Measurements from ENCODE around the gene LHX4.
A peak's percentile ranks its signal among the peaks of the same experiment; 100 is the strongest.

LHX4 gene

DNA sequence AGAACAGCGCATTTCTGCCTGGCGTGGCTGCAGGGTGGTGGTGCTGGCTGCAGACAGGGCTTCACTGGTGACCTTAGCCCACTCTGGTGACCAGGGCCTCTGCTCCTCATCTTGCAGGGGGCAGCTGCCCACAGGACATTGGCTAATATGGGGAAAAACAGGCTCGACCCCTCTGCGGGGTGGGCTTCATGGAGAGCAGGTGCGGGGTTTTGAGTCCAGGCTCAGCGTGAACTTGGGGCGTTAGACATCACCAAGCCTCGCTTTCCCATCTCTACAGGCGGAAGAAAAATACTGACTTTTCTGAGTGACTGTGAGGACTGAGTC lies 24.4 kb downstream of the LHX4 start:
- intact Hi-C loops (cut with DNase I; ENCODE audit: low total_unique reads), result loop anchor here (5.0 kb wide), 1 partner anchor 228 kb away; no protein-coding TSS in a partner anchor
- no peaks in the 10 kb centered on the region for H3K9me3 ChIP-seq
- TF ChIP-seq, protein P1, sequence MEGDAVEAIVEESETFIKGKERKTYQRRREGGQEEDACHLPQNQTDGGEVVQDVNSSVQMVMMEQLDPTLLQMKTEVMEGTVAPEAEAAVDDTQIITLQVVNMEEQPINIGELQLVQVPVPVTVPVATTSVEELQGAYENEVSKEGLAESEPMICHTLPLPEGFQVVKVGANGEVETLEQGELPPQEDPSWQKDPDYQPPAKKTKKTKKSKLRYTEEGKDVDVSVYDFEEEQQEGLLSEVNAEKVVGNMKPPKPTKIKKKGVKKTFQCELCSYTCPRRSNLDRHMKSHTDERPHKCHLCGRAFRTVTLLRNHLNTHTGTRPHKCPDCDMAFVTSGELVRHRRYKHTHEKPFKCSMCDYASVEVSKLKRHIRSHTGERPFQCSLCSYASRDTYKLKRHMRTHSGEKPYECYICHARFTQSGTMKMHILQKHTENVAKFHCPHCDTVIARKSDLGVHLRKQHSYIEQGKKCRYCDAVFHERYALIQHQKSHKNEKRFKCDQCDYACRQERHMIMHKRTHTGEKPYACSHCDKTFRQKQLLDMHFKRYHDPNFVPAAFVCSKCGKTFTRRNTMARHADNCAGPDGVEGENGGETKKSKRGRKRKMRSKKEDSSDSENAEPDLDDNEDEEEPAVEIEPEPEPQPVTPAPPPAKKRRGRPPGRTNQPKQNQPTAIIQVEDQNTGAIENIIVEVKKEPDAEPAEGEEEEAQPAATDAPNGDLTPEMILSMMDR (IDR thresholded peaks at IDR 0.05), result no peak
- H3K36me3 ChIP-seq, result no peaks in the 10 kb centered on the region
- H3K27me3 ChIP-seq, result peaks cover 0 to 77% of the 10 kb centered on the region in 2 donors
- H3K4me3 ChIP-seq, result no peak overlapping the region
- H3K27ac ChIP-seq, result no peak overlapping the region
- no peaks in the 10 kb centered on the region for H3K4me1 ChIP-seq
- DNase-seq, result peak in 1 of 2 donors; percentile 44

DNA sequence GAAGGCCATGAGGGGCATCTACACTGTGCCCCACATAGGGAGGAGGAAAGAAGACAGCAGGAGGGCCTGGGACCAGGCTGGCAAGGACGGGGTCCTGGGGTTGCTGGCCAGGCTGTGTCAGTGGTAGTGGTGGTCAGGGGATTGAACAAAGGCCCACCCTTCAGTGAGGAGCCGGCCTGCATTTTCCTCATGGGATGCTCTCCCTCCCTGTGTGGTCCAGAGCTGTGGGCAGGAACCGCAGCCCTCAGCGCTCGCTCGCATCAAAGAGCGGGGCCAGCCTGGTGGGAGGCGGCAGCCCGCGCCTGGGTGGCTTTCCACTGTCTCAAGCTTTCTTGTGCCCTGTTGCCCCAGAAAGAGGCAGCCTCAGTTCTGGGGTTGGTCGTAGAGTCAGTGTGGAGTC lies 24.8 kb downstream of the LHX4 start:
- TF ChIP-seq, protein P1 (IDR thresholded peaks at IDR 0.05), result no peak
- intact Hi-C loops (cut with DNase I; ENCODE audit: low total_unique reads), result loop anchor here (5.0 kb wide), 1 partner anchor 227 kb away; no protein-coding TSS in a partner anchor

DNA sequence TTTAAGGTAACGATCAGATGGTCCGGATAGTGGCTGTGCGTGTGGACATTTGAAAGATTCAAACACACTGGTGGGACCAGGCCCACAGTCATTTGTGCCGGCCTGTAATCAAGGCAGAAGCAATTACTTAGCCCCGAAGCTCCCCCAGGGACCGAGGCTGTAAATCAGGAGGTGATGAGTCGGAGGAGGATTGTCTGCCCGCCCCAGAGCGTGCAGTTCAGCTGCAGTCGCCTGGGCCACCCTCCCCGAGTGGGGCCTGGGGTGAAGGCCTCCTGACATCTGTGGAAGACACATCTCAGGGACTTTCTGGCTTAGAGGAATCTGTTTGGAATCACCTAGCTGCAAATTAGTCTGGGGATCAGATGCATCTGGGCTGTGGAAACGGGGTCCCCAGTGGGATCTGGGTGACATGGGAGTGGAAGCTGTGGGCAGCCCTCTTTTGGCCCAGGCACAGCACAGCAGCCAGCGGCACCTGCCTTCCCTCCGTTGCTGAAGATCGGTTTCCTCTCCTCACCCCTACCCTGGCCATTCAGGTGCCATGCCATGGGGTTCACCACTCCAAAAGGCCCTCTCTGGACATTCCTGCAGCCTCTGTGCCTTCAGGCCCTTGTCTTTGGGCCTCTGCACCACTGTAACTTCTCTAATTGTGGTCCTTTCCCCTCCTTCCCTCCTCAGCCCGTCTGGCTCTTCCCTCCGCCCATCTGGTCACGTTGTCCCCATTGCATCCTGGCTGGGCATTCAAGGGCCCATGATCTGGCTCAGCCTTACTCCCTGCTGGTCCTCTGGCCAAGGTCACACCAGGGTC lies 25.7 kb downstream of the LHX4 start:
- DNase-seq, result peak in 1 of 2 donors; percentile 51
- no peaks in the 10 kb centered on the region for H3K36me3 ChIP-seq
- no peak overlapping the region for H3K4me3 ChIP-seq
- no peaks in the 10 kb centered on the region for H3K9me3 ChIP-seq
- no peaks in the 10 kb centered on the region for H3K4me1 ChIP-seq
- intact Hi-C loops (cut with DNase I; ENCODE audit: low total_unique reads), result no loop called here
- no peak overlapping the region for H3K27ac ChIP-seq
- peaks cover 0 to 85% of the 10 kb centered on the region in 2 donors for H3K27me3 ChIP-seq
- TF ChIP-seq, protein P1 (IDR thresholded peaks at IDR 0.05), result no peak

More for the DNA sequence above, 24.8 kb downstream of the LHX4 start:
- H3K27ac ChIP-seq, result no peak overlapping the region
- H3K4me3 ChIP-seq, result no peak overlapping the region
- no peaks in the 10 kb centered on the region for H3K4me1 ChIP-seq
- H3K9me3 ChIP-seq, result no peaks in the 10 kb centered on the region
- H3K27me3 ChIP-seq, result peaks cover 0 to 81% of the 10 kb centered on the region in 2 donors
- DNase-seq, result peak in 1 of 2 donors; percentile 38
- no peaks in the 10 kb centered on the region for H3K36me3 ChIP-seq

DNA sequence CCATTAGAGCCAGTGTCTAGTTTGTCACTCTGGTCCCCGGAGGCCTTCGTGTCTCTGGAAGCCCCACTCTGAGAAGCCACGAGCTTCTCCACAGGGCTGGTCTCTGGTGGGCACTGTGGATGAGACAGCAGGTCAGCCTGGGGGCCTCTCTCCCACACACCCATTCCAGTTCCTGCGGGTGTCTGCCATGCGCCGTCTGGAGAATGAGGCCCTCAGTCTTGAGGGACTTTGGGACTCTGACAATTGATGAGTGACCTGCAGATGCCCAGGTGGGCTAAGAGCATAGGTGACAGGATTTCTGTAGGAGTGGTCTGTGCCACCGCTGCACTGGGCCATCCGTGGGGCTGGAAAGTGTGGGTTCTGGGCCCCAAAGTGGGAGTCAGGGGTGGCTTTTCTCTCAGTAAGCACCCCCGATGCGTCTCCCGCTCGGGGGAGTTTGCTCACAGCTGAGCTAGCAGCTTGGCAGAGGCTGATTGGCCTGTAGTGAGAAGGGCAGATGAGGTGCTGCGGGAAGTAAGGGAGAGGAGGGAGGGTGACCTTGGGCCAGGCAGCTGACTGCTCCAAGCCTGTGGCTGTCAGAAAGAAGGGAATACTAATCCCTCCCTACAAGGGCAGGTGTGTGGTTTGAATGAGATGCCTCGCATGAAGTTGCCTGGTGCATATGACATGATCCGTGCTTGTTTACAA lies 26.4 kb downstream of the LHX4 start:
- Histone ChIP-seq H3K4me1 (no peaks in the 10 kb centered on the region), H3K9me3 (no peaks in the 10 kb centered on the region), H3K27me3 (peaks cover 0 to 81% of the 10 kb centered on the region in 2 donors), H3K36me3 (no peaks in the 10 kb centered on the region), H3K27ac (no peak overlapping the region), H3K4me3 (no peak overlapping the region)
- intact Hi-C loops (cut with DNase I; ENCODE audit: low total_unique reads), result no loop called here
- DNase-seq, result peak in 1 of 2 donors; percentile 51
- TF ChIP-seq, protein P1 (IDR thresholded peaks at IDR 0.05), result no peak

DNA sequence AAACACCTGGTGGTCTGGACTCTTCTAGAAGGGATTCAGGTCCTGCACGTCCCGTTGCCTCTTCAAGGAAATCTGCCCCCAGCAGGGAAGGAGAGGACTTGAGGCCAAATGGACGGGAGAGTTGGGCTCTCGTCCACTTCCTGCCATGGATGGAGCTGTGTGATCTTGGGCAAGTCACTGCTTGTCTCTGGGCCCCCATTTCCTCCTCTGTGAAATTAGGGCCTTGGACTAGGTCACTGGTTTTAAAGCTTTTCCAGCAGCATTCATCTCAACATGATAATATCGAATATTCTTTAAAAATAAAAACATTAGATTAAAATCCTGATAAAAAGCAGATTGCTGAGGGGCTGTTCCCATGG lies 26.9 kb downstream of the LHX4 start:
- Histone ChIP-seq H3K27me3 (peaks cover 0 to 76% of the 10 kb centered on the region in 2 donors), H3K9me3 (no peaks in the 10 kb centered on the region)
- intact Hi-C loops (cut with DNase I; ENCODE audit: low total_unique reads), result no loop called here

More for the DNA sequence above, 26.9 kb downstream of the LHX4 start:
- TF ChIP-seq, protein P1 (IDR thresholded peaks at IDR 0.05), result no peak
- Histone ChIP-seq H3K27ac (no peak overlapping the region), H3K36me3 (no peaks in the 10 kb centered on the region), H3K4me1 (no peaks in the 10 kb centered on the region), H3K4me3 (no peak overlapping the region)
- DNase-seq, result no peak

All from tibial artery (tissue), 4 donors.